Suppressor macrophage (primary cell): ENCODE data around the gene SGMS1.

Experiments used
- DNase-seq, 4 experiments: peaks; one replicate each; pipeline ENCODE4 v3.0.0-alpha.2; 2020 to 2022

SGMS1 gene

GRCh38 chr10:50417886-50418830, 205.6 kb downstream of the SGMS1 start:
- peak; percentile 69 to 88 (median 82) for DNase-seq

- peak; percentile 37 to 73 (median 60) for DNase-seq
These were observed 206.3 kb downstream of the SGMS1 start for GRCh38 chr10:50417486-50417885.

GRCh38 chr10:50416881-50417280, 206.9 kb downstream of the SGMS1 start:
- peak in 1 of 4 experiments; percentile 59 for DNase-seq

GRCh38 chr10:50416181-50416824, 207.5 kb downstream of the SGMS1 start:
- no peak for DNase-seq

GRCh38 chr10:50415292-50415691, 208.5 kb downstream of the SGMS1 start:
- no peak for DNase-seq

- no peak for DNase-seq
These were observed 213.5 kb downstream of the SGMS1 start for GRCh38 chr10:50410066-50410811.

GRCh38 chr10:50407076-50407801, 216.5 kb downstream of the SGMS1 start:
- no peak for DNase-seq

- no peak for DNase-seq
These were observed 217.2 kb downstream of the SGMS1 start for GRCh38 chr10:50406457-50407070.

- no peak for DNase-seq
These were observed 218.0 kb downstream of the SGMS1 start for GRCh38 chr10:50405723-50406122.

- DNase-seq = no peak
These were observed 219.6 kb downstream of the SGMS1 start for GRCh38 chr10:50404021-50404773.

- no peak for DNase-seq
These were observed 220.7 kb downstream of the SGMS1 start for GRCh38 chr10:50403074-50403473.

GRCh38 chr10:50402466-50402865, 221.3 kb downstream of the SGMS1 start:
- no peak for DNase-seq

GRCh38 chr10:50400694-50401093, 223.1 kb downstream of the SGMS1 start:
- peak; percentile 36 to 52 (median 46) for DNase-seq

GRCh38 chr10:50398823-50399222, 224.9 kb downstream of the SGMS1 start:
- no peak for DNase-seq

- DNase-seq = peak in 1 of 4 experiments; percentile 36
These were observed 225.4 kb downstream of the SGMS1 start for GRCh38 chr10:50398381-50398780.

- no peak for DNase-seq
These were observed 226.2 kb downstream of the SGMS1 start for GRCh38 chr10:50397312-50398140.

- DNase-seq = peak in 1 of 4 experiments; percentile 41
These were observed 227.1 kb downstream of the SGMS1 start for GRCh38 chr10:50396491-50397311.

- peak in 3 of 4 experiments; percentile 43 to 54 (median 44) for DNase-seq
These were observed 227.9 kb downstream of the SGMS1 start for GRCh38 chr10:50395851-50396250.

GRCh38 chr10:50395271-50395670, 228.5 kb downstream of the SGMS1 start:
- DNase-seq = peak; percentile 66 to 86 (median 76)
